GM13976 (cell line): ENCODE measurements around the gene KLHL18.

Experiments used
- DNase-seq: peaks from one replicate; pipeline ENCODE4 v3.0.0; 2012; ENCODE audit warnings: low spot score
- CTCF ChIP-seq: IDR thresholded peaks from 2 replicates; pipeline ENCODE4 v1.5.1; 2012; ENCODE audit warnings: borderline replicate concordance, mild to moderate bottlenecking; ENCODE audit not compliant: insufficient read depth; ENCODE audit errors: extremely low read depth, missing control alignments, control extremely low read depth
- in situ Hi-C: fragments of 300-500 bp; cut with MboI; formaldehyde crosslinking; loops from one replicate; pipeline ENCODE4 v1.12.0; 2022; ENCODE audit warnings: low sequenced_read_pairs, mixed read lengths, inconsistent platforms; ENCODE audit not compliant: unreplicated experiment

The KLHL18 gene

GRCh38 chr3:47282424-47283192, at the start of gene KLHL18, which contains the start of gene KIF9:
Gene KLHL18 (plus strand): TSS chr3:47282944. CDS start chr3:47282966, 22 bp downstream.
Gene KIF9 (minus strand): TSS chr3:47282799. CDS start chr3:47277374, 5,425 bp downstream.
- in situ Hi-C loops, result no loop called here
- DNase-seq, result peak; percentile 97
- TF ChIP-seq CTCF, result peak; percentile 11

- in situ Hi-C loops, result no loop called here
- DNase-seq, result no peak
- TF ChIP-seq CTCF, result no peak
Observed at GRCh38 chr3:47238017-47238416, 44.7 kb upstream of the KLHL18 start.

- TF ChIP-seq CTCF, result no peak
- in situ Hi-C loops, result no loop called here
- no peak for DNase-seq
Observed at GRCh38 chr3:47239929-47240328, 42.8 kb upstream of the KLHL18 start.

- TF ChIP-seq CTCF, result no peak
- in situ Hi-C loops, result no loop called here
- no peak for DNase-seq
Observed at GRCh38 chr3:47243419-47244147, 39.2 kb upstream of the KLHL18 start.

GRCh38 chr3:47244531-47245100, 38.1 kb upstream of the KLHL18 start:
- no peak for TF ChIP-seq CTCF
- DNase-seq, result no peak
- in situ Hi-C loops, result no loop called here

- no peak for TF ChIP-seq CTCF
- in situ Hi-C loops, result no loop called here
- no peak for DNase-seq
Observed at GRCh38 chr3:47245271-47245670, 37.5 kb upstream of the KLHL18 start.
